HG03159 (cell line): ENCODE data around the gene RBM41.

Experiments
- ATAC-seq: cut with Tn5 transposase; IDR thresholded peaks from one replicate; pipeline ENCODE4 v1.9.1; 2021; ENCODE audit warnings: mild to moderate bottlenecking, moderate library complexity; ENCODE audit not compliant: unreplicated experiment

RBM41 gene

GRCh38 chrX:107029752-107030151 lies 88.9 kb downstream of the RBM41 start:
- no peak for ATAC-seq

DNA sequence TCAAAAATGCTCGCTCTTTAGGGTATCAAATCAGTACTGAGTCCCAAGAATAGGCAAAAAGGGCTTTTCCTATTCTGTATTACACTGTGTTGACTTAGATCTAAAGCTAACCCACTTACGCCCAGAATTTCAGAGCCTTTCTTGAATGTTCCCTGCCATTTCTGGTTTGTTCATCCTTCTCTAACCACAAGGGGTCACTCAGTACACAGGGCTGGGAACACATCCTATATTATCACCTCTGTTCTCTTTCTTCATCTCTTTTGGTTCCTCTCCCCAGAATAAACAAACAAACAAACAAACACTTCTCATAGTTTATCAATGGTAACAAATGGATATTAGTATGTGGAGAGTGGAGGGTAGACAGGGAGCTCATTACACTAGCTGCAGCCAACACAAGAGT lies 93.1 kb downstream of the RBM41 start:
- peak; percentile 52 for ATAC-seq

GRCh38 chrX:107014936-107015335 lies 103.7 kb downstream of the RBM41 start:
- ATAC-seq: no peak
